HG02938 (cell line): Measurements from ENCODE around the gene EGR1.
"Not testable (repeated sequence)": the region's sequence is repeated elsewhere in the genome, so short reads cannot be mapped to it uniquely, and the experiment has no call there.

Experiments used
- ATAC-seq: cut with Tn5 transposase; IDR thresholded peaks from one replicate; pipeline ENCODE4 v1.9.1; 2021; ENCODE audit warnings: mild to moderate bottlenecking, moderate library complexity; ENCODE audit not compliant: unreplicated experiment

The EGR1 gene

GRCh38 chr5:138468966-138469539, 3.8 kb downstream of the EGR1 start:
- ATAC-seq = no peak

GRCh38 chr5:138469540-138470321, 4.5 kb downstream of the EGR1 start:
- no peak for ATAC-seq

GRCh38 chr5:138470322-138471051, 5.2 kb downstream of the EGR1 start:
- ATAC-seq = no peak

GRCh38 chr5:138471052-138471361, 5.7 kb downstream of the EGR1 start:
- no peak for ATAC-seq

- no peak for ATAC-seq
Observed at GRCh38 chr5:138472353-138472752, 7.1 kb downstream of the EGR1 start.

- ATAC-seq = not testable (repeated sequence)
Observed at GRCh38 chr5:138473151-138473550, 7.9 kb downstream of the EGR1 start.

GRCh38 chr5:138476918-138477317, 11.6 kb downstream of the EGR1 start:
- ATAC-seq = no peak

- ATAC-seq = no peak
Observed at GRCh38 chr5:138482638-138483037, 17.4 kb downstream of the EGR1 start.

GRCh38 chr5:138488481-138488945, 23.2 kb downstream of the EGR1 start:
- ATAC-seq = no peak

GRCh38 chr5:138489683-138490061, 24.4 kb downstream of the EGR1 start:
- ATAC-seq = no peak

- ATAC-seq = no peak
Observed at GRCh38 chr5:138490648-138491283, 25.5 kb downstream of the EGR1 start.

GRCh38 chr5:138491284-138491648, 26.0 kb downstream of the EGR1 start:
- no peak for ATAC-seq

GRCh38 chr5:138491669-138492559, 26.6 kb downstream of the EGR1 start:
- ATAC-seq = peak; percentile 94

- ATAC-seq = no peak
Observed at GRCh38 chr5:138492560-138493045, 27.3 kb downstream of the EGR1 start.

- no peak for ATAC-seq
Observed at GRCh38 chr5:138495351-138495750, 30.1 kb downstream of the EGR1 start.

GRCh38 chr5:138498376-138498775, 33.1 kb downstream of the EGR1 start:
- no peak for ATAC-seq

- no peak for ATAC-seq
Observed at GRCh38 chr5:138502121-138502520, 36.8 kb downstream of the EGR1 start.

GRCh38 chr5:138502521-138502920, 37.2 kb downstream of the EGR1 start:
- no peak for ATAC-seq

- no peak for ATAC-seq
Observed at GRCh38 chr5:138503487-138504270, 38.4 kb downstream of the EGR1 start.

- ATAC-seq = no peak
Observed at GRCh38 chr5:138504799-138505198, 39.5 kb downstream of the EGR1 start.
